GM18520 (cell line): ENCODE data around the gene PHPT1.
"Not testable (repeated sequence)": the region's sequence is repeated elsewhere in the genome, so short reads cannot be mapped to it uniquely, and the experiment has no call there.

Source experiments
- ATAC-seq: cut with Tn5 transposase; IDR thresholded peaks from one replicate; pipeline ENCODE4 v1.9.1; 2021; ENCODE audit not compliant: unreplicated experiment

PHPT1 gene

DNA sequence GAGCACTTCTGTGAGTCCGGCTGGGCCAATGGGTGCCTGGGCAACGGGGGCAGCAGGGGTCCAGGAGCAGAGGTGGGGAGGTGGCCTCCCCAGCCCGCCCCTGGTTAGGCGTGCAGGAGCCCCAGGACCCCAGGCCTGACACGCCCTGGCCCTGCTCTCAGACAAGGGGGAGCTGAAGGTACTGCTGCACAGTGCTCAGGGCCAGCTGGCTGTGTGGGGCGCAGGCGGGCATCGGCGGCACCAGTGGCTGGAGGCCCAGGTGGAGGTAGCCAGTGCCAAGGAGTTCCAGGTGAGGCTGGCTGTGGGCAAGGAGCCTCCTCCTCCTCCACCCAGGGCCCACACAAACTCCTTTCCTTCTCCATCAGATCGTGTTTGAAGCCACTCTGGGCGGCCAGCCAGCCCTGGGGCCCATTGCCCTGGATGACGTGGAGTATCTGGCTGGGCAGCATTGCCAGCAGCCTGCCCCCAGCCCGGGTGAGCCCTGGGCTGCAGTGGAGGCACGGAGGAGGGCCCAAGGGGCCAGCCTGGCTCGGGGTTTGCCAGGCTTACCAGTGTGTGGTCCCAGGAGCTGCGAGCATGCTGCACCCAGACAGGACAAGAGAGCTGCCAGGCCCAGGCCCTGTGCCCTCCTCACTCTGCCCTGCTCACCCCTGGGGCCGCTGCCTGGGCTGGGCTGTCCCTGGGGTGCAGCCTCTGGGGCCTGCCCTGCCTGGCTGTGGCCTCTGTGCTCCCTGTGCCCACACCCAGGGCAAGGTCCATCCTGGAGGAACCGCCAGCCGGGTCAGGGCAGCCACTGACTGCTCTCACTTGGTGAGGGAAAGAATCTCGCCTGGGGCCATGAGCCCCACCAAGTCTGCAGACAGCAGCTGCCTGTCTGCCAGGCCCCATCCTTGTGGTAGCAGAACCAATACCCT is 9.9 kb downstream of the PHPT1 start:
- ATAC-seq, result no peak

DNA sequence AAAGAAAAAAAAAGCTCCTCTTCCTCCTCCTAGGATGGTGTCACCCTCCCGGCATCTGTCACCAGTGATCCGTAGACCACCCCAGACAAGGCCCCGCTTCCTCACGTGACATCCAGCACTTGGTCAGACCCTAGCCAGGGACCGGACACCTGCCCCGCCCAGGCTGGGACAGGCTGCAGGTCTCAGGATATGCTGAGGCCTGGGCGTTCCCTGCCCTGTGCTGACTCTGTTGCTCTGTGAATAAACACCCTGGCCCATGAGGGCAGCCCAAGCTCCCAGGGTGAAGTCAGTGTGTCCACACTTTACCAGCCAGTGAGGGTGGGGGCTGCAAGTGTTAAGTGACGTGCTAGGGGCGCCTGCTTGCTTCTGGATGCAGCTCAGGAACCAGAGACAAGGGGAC is 11.3 kb downstream of the PHPT1 start:
- no peak for ATAC-seq

DNA sequence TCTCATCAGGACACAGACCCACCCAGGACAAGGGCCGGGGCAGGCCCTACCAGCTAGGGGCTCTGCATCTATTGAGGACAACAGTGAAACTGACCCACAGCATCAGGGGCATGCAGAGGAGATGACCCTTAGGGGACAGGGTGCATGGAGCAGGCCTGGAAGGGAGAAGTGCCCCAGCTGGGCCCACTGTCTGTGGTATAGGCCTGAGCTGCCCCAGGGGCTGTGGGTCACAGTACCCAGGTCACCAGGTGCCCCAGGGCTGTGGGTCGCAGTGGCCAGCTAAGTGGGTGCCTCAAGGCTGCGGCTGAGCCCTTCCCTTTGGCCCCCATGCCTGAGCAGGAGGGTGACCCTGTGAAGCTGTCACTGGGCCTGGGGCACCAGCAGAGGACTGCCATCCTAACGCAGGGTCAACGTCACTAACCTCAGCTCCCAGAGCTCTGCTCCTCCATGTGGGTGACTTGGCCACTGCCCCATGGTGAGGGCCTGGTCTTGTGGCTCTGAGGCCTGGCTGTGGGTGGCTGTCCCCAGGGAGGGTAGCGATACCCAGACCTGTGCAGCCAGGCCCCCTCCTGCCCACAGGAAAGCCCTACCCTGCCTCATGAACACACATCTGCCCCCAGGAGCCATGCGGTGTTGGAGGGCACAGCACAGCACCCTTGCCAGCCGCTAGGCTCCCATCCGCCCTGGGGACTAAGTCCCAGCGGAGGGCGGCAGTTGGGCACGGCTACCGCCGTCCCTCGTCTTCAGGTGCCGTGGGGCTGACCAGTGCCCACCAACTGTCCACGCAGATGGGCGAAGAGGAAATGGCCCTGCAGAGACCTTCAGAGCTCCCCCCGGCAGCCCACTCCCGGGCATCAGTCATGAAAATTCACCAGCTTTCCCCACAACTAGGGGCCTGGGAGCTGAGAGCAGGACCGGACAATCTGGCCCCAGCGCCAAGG is 12.0 kb downstream of the PHPT1 start:
- no peak for ATAC-seq

DNA sequence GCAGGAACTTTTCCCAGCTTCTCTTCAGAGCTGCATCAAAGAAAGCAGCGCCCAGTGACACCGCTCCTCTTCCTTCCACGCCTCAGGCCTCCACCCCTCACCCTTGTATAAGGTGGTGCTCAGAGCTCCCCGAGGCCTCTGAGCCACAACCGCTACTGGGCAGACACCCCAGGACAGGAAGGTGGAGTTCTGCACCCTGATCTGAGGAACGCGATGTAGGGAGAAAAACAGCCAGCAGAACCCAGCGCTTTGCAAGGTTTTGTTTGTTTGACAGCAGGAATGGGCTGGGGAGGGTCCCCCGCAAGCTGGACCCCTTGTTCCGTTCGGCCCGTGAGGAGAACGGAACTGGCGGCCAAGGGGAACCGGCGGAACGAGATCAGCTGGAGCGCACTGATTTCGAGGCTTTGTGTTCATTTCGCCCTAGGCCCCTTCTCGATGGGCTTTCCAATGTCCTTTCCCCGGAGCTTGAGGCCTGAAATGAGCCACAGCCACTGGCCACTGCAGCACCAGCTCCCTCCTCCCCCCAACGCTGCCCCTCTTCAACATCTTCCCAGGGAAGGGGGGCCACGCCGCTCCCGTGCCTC is 12.8 kb downstream of the PHPT1 start:
- ATAC-seq, result no peak

DNA sequence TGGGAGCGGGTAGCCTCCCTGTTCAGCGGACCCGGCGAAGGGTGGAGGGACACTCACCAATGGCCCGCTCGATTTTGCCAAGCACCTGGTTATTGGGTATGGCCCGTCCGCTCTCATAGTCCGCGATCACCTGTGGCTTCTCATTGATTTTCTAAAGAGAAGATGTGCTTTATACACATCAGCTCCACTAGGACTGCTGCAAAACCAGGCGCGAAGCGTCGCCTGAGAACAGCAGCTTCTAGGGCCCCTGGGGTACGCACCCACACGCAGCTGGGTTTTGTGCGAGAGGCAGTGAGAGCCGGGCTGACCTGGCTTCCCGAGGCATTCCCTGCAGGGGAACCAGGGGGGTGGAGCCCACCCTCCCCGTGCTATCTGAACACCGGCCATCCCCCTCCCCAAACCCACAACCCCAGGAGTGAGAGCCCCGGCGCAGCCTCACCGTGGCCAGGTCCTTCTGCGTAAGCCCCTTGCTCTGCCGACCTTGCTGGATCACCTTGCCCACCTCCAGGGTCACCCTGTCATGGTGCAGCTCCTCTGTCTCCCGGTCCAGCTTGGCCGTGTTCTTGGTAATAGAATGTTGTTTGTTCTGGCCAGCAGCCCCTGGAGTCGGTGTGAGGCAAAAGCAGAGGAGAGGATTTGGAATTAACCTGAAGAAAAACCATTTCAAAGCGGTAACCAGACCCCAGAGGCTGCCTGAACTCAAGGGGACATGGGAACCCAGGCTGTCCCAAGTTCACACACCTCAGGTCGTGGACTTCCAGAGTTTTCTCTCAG is 13.8 kb downstream of the PHPT1 start:
- no peak for ATAC-seq

DNA sequence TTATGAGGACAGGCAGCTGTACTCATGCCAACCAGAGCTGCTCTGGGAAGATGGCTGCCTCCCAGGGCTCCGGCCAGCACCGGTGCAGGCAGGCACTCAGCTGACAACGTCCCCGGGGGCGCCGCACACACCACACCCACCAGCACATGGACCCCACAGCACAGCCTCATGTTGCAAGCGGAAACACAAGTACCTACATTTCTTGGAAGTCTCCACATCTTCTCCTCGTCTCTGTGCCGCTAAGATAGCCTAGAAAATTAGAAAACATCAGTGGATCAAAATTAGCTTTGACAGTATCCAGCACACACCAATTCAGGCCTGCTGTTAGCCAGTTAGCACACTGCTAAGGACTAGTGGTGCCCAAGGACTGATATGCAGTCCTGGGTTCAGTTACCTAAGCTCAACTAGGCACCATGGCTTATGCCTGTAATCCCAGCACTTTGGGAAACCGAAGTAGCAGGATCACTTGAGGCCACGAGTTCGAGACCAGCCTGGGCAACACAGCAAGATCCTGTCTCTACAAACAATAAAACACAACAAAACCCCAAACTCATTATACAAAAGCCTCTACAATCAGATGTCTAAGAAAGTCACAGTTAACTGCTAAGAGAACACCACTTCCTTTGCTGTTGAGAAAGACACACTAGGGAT is 14.5 kb downstream of the PHPT1 start:
- no peak for ATAC-seq

DNA sequence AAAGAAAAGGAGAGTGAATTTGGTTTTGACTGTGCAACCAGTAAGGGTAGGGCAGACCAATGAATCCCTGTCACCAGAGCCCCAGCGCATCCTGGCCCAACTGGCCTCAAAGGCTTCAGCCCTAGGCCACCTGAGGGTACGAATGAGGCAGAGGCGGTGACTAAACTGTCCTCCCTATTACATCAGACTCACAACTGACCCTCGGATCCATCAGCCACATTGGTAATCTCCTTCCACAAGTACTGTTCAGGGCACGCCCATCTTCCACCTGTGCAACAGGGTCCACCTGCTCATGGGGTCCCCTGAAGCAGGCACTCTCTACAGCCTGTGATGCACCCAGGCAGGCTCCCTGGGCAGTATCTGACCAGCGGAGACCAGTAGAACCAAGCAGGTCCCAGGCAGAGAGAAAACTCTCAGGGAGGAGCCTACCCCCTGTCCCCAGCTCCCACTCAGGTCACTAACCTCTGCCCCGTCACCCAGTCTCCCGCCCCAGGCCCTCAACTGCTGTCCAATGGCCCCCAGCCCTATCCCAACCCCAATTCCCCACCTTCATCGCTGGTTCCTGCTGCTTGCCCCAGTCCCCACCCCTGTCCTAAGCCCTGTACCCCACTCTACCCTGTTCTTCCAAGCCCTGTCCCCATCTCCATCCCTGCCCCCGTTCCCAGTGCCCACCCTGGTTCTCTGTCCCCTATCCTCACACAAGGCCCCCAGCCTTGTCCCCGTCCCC is 16.0 kb downstream of the PHPT1 start:
- no peak for ATAC-seq

DNA sequence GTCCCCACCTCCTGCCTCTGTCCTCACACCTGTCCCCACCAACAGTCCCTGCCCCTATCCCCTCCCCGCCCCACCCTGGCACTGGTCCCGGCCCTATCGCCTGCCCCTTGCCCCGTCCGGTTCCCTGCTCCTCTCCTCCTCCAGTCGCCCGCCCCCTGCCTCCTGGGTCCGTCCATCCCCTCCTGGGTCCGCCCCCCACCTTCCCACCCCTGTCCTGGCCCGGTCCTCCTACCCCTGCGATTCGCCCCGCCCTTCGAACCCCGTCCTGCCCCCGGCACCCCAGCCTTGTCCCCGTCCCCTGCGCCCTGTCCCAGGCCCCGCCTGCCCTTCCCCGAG is 16.5 kb downstream of the PHPT1 start:
- no peak for ATAC-seq

DNA sequence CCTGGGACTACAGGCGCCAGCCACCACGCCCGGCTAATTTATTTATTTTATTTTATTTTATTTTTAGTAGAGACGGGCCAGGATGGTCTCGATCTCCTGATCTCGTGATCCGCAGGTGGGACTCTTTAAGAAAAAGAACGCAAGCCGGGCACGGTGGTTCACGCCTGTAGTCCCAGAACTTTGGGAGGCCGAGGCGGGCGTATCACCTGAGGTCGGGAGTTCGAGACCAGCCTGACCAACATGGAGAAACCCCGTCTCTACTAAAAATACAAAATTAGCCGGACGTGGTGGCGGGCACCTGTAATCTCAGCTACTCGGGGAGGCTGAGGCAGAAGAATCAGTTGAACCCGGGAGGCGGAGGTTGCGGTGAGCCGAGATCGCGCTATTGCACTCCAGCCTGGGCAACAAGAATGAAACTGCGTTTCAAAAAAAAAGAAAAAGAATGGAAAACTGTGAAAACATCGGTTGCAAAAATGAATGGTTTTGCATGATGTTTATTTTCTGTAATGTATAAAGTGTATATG is 17.8 kb downstream of the PHPT1 start:
- not testable (repeated sequence) for ATAC-seq

DNA sequence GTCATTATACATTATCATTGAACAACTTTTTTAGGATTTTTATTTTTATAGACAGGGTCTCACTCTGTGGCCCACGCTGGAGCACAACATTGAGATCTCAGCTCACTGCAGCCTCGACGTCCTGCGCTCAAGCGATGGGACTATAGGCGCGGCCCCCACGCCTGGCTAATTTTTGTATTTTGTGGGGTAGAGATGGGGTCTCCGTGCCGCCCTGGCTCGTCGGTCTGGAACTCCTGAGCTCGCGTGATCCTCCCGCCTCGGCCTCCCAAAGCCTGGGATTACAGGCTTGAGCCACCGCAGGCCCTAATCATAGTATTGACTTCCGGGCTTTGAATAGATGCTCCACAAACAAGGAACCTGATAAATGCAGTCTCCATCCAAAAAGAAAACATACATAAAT is 18.3 kb downstream of the PHPT1 start:
- no peak for ATAC-seq

DNA sequence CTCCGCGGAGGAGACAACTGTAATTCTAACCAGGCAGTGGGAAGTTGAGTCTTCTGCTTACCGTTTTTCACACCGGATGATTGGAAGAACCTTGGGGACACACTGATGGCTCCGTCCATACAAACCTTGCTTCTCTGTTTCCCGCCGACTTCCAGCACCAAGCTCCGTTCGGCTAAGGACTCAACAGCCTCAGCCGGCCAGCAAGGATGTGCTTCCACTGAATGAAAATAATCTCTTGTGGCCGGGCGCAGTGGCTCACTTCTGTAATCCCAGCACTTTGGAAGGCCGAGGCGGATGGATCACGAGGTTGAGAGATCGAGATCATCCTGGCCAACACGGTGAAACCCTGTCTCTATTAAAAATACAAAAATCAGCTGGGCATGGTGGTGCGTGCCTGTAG is 18.7 kb downstream of the PHPT1 start:
- ATAC-seq, result no peak

DNA sequence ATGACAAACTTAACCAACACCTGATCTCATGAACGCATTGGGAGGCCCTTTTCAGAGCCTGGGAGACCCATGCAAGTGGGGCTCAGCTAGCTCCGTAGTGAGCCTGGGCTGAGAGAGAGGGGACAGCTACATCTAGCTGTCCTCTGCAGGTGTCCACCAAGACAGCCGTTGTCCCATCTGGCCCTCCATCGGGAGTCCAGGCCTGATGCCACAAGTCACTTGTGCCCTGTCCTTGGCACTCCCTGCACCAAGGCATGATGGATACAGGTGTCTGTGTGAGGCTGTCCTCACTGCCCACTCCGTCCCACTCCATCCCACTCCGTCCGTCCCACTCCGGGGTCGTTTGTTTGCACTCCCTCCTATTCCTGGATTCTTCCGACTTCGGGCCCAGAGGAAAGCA is 19.4 kb downstream of the PHPT1 start:
- no peak for ATAC-seq

DNA sequence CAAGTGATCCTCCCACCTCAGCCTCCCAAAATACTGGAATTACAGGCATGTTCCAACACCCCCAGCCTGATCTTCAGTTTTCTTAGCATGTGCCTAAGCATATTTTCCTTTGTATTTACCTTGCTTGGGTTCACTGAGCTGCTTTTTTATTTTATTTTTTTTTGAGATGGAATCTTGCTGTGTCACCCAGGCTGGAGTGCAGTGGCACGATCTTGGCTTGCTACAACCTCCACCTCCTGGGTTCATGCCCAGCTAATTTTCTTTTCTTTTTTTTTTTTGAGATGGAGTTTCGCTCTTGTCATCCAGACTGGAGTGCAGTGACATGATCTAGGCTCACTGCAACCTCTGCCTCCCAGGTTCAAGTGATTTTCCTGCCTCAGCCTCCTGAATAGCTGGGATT is 20.4 kb downstream of the PHPT1 start:
- not testable (repeated sequence) for ATAC-seq

DNA sequence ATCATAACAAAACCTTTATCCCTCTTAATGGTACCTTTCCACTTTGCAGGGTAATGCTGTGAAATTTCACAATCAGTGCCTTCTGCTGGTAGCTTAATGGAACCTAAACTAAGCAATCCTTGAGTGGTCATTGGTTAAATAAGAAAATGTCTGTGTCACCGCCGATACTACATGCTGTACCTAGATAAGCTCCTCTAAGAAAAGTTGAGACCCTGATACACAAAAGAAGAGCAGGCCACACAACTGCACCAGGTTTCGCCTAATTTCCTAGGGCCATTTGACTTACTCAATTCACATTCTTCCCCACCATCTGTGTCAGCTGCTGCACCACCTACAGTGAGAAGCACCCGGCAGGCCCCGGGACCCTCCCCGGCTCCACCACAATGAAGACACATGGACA is 25.9 kb downstream of the PHPT1 start:
- ATAC-seq, result no peak

DNA sequence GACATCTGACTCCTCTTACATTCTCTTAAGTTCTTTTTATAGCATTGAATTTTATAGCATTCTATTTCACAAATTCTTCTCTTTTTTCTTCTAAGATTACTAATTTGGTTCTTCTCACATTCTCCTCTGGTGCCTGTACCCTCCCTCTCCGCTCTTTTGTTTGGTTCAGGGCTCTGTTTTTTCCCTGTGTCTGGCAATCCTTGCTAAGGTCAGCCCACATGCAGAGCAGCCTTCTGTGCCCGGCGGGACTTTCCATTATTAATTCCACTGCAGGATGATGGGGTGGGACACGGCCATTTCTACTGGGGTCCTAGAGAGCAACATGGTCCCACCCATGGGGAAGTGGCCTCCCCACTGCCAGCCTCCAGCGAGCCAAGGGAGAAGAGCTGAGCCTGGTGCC is 27.3 kb downstream of the PHPT1 start:
- no peak for ATAC-seq

DNA sequence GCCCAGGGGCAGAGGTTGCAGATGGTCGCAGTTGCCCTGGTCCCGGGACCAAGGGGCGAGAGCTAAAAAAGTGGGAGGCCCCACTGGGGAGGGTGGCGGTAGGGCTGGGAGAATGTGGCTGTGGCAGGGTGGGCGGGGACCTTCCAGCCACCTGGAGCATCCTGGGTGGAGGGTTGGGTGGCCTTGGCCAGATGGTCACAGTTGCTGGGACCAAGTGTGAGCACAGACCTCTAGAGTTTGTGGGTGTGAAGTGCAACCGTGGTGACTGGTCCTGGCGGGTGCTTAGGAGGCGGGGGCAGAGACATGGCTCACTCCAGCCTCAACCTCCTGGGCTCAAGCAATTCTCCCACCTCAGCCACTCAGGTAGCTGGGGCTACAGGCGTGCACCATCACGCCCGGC is 31.4 kb downstream of the PHPT1 start:
- ATAC-seq, result no peak

DNA sequence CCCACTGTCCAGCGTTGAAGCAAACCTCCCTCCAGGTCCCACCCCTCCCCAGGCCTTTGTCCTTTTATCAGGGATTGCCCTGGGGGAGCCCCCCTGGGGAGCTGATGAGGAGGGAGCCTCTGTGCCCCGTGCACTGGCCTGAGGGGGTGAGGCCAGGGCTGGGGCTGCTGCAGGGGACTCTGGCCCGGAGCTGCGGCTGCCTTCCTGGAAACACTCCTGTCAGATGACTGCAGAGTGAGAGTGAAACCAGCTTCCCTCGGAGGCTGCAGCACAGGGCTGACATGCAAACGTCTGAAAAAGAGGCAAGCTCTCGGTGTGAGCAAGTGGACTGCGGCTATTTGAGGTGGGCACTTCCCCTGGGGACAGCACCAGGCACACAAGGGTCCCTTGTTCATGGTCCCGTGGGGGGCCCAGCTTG is 32.5 kb downstream of the PHPT1 start:
- ATAC-seq, result no peak

DNA sequence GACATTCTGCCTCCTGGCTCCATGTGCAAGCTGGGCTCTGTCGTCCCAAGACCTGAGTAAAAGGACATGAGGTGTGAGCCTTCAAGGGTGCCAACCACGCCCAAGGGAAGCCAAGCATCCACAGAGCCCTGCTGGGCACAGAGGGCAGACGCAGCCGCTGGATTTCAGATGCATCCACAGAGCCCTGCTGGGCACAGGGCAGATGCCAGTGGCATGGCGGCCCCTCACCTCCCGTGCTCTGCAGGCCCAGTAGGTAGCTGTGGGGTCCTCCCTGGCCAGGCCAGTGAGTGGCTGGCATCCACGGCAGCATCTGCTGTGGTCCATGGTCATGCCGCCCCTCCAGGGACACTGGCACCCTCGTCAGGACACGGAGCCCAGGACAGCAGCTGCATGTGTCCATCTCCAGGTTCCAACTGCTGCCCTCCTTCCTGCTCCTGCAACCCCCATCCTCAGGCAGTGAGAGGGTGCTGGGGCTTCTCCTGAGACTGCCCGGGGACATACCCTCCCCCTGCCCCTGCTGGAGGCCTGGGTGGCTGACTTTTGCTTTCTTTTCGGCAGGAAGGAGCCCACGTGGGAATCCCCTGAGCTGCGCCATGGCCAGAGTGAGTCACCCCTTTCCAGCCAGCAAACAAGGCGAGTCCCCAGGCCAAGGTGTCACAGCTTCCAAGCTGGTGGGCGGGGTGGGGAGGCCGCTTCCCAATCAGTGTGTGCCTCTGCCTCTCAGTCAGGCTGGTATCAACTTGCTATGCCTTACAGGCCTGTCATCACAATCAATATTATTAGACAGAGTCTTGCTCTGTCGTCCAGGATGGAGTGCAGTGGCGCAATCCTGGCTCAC is 33.1 kb downstream of the PHPT1 start:
- no peak for ATAC-seq

DNA sequence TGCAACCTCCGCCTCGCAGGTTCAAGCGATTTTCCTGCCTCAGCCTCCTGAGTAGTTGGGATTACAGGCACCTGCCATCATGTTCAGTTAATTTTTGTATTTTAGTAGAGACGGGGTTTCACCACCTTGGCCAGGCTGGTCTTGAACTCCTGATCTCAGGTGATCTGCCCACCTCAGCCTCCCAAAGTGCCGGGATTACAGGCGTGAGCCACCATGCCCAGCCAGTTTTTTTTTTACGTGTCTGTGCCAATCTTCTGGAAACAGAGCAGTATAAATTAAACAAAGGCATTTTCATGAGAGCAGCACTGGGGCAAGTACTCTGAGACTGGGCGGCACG is 33.7 kb downstream of the PHPT1 start:
- not testable (repeated sequence) for ATAC-seq
